GM18498 (cell line): ENCODE measurements around the gene GAB1.
"Not testable (repeated sequence)": the region's sequence is repeated elsewhere in the genome, so short reads cannot be mapped to it uniquely, and the experiment has no call there.

ENCODE experiments used
- ATAC-seq: cut with Tn5 transposase; IDR thresholded peaks from one replicate; pipeline ENCODE4 v1.9.1; 2021; ENCODE audit warnings: mild to moderate bottlenecking, moderate library complexity; ENCODE audit not compliant: unreplicated experiment

The GAB1 gene

GRCh38 chr4:143337600-143338287 is 1.1 kb downstream of the GAB1 start:
- no peak for ATAC-seq

- ATAC-seq, result no peak
These were observed 1.6 kb downstream of the GAB1 start for GRCh38 chr4:143338313-143338712.

GRCh38 chr4:143339497-143339896 is 2.8 kb downstream of the GAB1 start:
- ATAC-seq, result no peak

- ATAC-seq, result no peak
These were observed 4.6 kb downstream of the GAB1 start for GRCh38 chr4:143341186-143341755.

- ATAC-seq, result no peak
These were observed 6.7 kb downstream of the GAB1 start for GRCh38 chr4:143343276-143343831.

GRCh38 chr4:143344041-143344440 is 7.4 kb downstream of the GAB1 start:
- no peak for ATAC-seq

- ATAC-seq, result no peak
These were observed 8.1 kb downstream of the GAB1 start for GRCh38 chr4:143344774-143345173.

- ATAC-seq, result no peak
These were observed 8.7 kb downstream of the GAB1 start for GRCh38 chr4:143345356-143345755.

GRCh38 chr4:143346206-143346605 is 9.5 kb downstream of the GAB1 start:
- ATAC-seq, result no peak

GRCh38 chr4:143347484-143348111 is 10.9 kb downstream of the GAB1 start:
- no peak for ATAC-seq

GRCh38 chr4:143348233-143349077 is 11.8 kb downstream of the GAB1 start:
- ATAC-seq, result no peak

GRCh38 chr4:143349858-143350527 is 13.3 kb downstream of the GAB1 start:
- ATAC-seq, result not testable (repeated sequence)

- ATAC-seq, result no peak
These were observed 14.5 kb downstream of the GAB1 start for GRCh38 chr4:143351149-143351691.

- ATAC-seq, result no peak
These were observed 15.2 kb downstream of the GAB1 start for GRCh38 chr4:143351774-143352451.

- no peak for ATAC-seq
These were observed 16.0 kb downstream of the GAB1 start for GRCh38 chr4:143352720-143353119.

GRCh38 chr4:143353797-143354196 is 17.1 kb downstream of the GAB1 start:
- no peak for ATAC-seq

GRCh38 chr4:143354990-143355389 is 18.3 kb downstream of the GAB1 start:
- ATAC-seq, result peak; percentile 29

- ATAC-seq, result no peak
These were observed 19.0 kb downstream of the GAB1 start for GRCh38 chr4:143355540-143356217.

- ATAC-seq, result peak; percentile 21
These were observed 19.8 kb downstream of the GAB1 start for GRCh38 chr4:143356493-143356892.
